Activated CD4-positive, alpha-beta T cell treated with anti-CD3 and anti-CD28 coated beads for 1 hour (primary cell): Measurements from ENCODE around the gene EEF1E1.

Experiments
- DNase-seq: peaks from one replicate; pipeline ENCODE4 v3.0.0-alpha.2; 2020

EEF1E1 gene

GRCh38 chr6:8087870-8088754 lies 14.2 kb downstream of the EEF1E1 start:
- DNase-seq, result no peak

GRCh38 chr6:8086755-8087306 lies 15.5 kb downstream of the EEF1E1 start:
- no peak for DNase-seq

DNA sequence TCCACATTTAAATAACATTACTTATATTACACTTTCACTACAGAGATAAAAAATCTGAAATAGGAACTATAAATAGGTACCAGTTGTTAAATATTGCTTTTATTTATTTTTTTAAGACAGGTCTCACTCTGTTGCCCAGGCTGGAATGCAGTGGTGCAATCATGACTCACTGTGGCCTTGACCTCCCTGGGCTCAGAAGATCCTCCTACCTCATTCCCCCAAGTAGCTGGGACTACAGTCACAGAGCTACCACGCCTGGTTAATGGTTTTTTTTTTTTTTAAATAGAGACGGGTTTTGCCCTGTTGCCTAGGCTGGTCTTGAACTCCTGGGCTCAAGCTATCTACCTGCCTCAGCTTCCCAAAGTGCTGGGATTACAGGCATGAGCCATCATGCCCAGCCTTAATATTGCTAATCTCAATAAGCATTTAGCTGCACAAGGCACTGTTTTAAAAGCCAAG lies 17.3 kb downstream of the EEF1E1 start:
- no peak for DNase-seq

GRCh38 chr6:8084586-8084985 lies 17.8 kb downstream of the EEF1E1 start:
- no peak for DNase-seq

GRCh38 chr6:8082954-8083858 lies 19.1 kb downstream of the EEF1E1 start:
- no peak for DNase-seq

DNA sequence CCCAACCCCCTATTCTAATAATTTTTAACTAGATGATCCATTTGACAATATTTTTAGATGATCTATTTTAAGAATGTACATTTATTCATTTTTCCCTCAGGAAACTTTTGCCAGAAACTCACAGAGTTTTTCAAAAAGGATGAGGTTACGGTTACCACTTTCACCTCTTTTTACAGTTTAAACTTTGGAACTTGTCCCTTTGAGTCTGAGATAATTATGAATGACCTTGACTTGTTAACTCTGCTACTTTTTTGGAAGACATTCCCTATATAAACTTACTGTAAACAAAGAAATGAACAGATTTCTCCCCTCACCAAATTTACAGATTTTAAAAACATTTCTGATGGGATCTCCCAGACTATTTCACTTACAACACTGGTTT lies 19.8 kb downstream of the EEF1E1 start:
- DNase-seq, result no peak

DNA sequence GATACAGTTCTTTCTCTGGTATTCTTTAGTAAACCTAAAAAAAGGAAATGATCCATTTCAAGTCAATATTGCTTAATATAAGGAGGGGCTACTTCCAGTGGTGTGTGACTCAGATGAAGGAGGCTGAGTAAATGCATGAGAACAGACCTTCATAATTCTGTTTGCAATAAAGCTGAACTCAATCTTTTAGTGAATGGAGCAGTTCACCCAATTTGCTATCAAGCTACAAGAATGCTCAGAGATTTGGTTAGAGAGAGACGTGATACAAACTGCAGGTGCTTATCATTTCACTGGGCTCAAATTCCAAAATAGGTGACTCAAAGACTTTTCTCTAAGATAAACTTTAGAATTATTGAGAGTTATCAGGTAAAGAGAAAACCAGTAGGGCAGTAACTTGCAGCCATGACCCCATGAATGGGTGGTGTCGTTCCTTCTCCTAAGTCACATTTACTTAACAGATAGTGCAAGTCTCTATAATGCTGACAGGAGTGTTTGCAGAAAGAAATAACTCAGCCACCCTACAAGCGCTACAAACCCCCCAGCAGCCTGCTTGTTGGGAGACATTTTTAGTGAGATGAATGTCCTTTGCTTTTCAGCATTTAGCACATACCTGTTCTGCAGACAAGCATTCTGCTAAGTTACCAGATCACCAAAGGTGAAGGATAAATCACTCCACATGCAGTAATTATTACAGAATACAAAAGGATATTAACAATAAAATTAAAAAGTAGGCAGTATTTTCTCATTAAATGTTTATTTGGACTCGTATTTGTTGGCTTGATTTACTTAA lies 21.8 kb downstream of the EEF1E1 start:
- DNase-seq, result no peak

DNA sequence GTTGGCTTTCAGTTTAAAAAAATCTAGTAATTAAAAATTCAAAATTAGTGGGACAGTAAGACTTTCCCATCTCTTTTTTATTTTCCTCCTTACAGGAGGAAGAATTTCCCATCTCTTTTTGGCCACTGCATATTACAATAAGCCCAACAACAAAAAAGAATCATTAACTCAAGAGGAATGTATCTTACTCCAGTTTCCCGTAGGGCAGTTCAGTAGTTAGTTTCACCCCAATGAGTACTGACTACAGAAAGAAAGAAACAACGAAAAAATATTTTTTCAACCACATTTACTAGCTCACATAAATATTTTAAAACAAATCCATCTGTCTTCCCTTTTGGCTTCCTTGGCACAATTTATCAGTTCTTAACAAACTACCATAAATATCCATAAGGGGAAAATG lies 23.2 kb downstream of the EEF1E1 start:
- DNase-seq, result no peak

- no peak for DNase-seq
Observed at GRCh38 chr6:8077991-8078390, 24.4 kb downstream of the EEF1E1 start.

GRCh38 chr6:8075704-8076103 lies 26.6 kb downstream of the EEF1E1 start:
- no peak for DNase-seq

- DNase-seq, result no peak
Observed at GRCh38 chr6:8075185-8075584, 27.2 kb downstream of the EEF1E1 start.

DNA sequence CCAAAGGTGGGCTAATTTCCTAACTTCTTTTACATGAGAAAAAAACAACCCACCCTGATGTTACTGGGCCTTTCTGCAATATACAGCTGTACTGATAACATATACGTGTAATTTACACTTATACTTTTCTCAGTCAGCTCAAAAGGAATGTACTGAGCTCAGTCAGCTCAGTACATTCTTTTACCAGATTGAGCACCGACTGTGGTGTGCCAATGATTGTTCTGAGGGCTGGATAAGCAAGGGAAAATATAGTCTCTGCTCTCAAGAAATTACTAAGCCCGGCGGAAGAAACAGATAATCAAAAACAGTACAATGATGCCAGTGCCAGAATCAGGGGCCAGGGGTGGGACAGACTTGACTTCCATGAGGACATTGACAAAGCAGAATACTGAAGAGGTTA lies 28.1 kb downstream of the EEF1E1 start:
- no peak for DNase-seq

DNA sequence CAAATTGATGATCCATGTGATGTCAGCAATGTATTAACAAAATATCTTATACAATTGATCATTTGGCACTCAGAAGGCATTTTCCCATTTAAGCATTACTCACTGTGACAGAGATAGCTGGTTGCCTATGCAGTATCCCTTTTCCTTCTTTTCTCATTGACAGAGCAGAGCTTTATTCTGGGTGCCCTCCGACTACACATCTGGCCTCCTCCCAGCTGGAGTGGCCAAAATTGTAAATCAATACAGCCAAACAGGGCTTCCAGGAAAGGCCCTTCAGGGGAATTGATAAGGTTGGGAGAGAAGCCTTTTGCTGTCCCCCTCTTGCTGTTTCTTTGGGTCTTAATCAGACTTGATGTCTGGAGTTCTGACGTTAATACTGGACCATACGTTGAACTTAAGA lies 28.6 kb downstream of the EEF1E1 start:
- no peak for DNase-seq

DNA sequence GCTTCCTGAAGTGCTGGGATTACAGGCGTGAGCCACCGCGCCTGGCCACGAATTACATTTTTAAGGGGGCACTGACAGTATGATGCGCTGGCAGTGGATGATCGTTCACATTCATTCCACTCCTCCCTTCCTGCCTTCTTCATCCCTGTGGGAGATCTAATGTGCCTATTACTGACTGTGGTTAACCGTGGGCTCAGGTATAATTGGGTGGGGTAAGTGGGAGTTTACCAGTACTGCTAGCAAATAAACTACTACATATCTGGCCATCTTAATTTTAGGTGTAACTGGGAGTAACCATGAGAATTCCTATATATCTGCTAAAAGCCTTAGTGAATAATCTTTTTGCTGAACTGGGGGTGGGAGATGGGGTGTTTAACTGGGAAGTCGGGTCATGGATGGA lies 31.6 kb downstream of the EEF1E1 start:
- DNase-seq, result no peak

GRCh38 chr6:8069631-8070284 lies 32.6 kb downstream of the EEF1E1 start:
- no peak for DNase-seq

DNA sequence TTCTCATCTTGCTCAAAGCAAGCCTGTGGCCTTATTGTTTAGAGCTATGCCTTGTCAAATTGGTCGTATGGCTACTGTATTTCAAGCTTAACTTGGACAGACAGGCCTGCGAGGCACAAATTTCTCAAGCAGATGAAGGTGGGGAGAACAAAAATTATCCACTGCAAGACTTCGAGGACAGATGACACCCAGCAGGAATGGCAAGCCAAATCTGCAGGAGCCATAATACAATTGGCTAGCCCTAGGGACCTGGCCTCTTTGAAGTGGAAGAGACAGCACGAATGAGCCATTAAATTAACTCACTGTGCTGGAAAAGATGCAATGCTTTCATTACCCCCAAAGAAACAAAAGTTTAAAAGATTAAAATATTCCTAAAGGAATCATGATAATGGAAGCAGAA lies 33.2 kb downstream of the EEF1E1 start:
- no peak for DNase-seq

- no peak for DNase-seq
Observed at GRCh38 chr6:8066108-8066507, 36.2 kb downstream of the EEF1E1 start.

DNA sequence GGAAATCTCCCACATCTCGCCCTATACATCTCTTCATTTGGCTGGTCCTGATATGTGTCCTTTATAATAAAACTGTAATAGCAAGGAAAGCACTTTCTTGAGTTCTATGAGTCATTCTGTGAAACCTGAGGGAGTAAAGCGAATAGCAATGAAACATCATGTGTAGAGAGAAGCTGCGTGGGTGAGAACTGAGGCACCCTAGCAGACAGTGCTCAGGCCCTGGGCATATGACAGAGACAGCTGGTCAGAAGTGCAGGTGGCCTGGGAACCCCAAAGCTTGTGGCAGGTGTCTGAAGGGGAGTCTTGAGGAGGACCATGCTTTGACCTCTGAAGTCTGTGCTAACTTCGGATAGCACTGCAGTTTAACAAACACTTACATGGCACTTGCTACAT lies 36.8 kb downstream of the EEF1E1 start:
- DNase-seq, result no peak

- no peak for DNase-seq
Observed at GRCh38 chr6:8064638-8065518, 37.5 kb downstream of the EEF1E1 start.

DNA sequence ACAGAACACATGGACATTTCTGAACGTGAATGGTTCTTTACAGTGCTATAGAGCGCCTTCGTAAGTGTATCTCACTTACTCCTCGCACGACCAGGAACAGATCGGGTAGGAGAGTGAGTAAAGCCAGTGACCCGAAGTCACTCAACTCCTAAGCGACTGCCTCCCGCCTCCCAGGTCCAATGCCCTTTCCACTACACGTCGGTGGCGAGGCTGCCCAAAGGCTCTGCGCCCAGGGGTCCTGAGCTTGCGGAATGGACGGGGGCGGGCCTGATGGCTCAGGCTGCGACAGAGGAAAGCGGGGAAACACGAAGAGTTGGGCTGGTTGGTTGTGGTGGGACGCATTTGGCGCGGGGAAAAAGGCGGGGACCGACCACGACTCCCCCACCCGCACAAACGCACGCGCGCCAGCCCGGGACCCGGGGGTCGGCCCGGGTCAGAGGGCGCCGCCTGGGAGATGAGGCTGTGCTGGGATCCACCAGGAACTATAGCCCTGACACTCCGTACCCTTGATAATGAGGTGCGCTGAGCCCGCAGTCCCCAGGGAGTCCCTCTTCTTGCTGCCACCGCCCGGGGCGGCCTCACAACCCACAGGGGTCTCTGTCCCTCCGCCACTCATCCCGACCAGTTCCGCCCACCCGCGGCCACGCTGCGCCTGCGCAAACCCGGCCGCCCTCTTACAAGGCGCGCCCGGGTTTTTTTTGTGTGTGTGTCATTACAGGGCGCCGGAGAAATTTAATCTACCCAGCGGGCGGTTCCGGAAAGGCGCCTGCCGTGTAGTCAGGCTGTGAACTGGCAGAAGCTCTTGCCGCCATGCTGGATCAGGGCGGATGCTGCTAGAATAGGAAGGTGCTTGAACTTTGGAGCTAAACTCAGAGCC lies 38.3 kb downstream of the EEF1E1 start, which contains the start of gene BLOC1S5:
Gene BLOC1S5, minus strand, starts transcription at position 629 of the 877 bp plus-strand sequence. Its CDS starts 13 bp downstream, at position 616.
- peak; percentile 94 for DNase-seq
